Hepatocyte (in vitro differentiated cells): ENCODE measurements around the gene SIX6. TPM values are rescaled to one million over a fixed set of nuclear protein-coding genes. Genes with fewer than 3 reads are reported as not detected.

Source experiments
- DNase-seq: peaks from one replicate; pipeline ENCODE4 v3.0.0-alpha.2; 2016; ENCODE audit warnings: low spot score
- H2AFZ ChIP-seq: fragments of 200-600 bp; sonication (generic); 2 replicates; pipeline ENCODE4 v1.6.0; 2016; ENCODE audit warnings: antibody characterized with exemption, mild to moderate bottlenecking
- H3K27ac ChIP-seq: fragments of 200-600 bp; sonication (generic); 2 replicates; pipeline ENCODE4 v1.5.1; 2016; ENCODE audit warnings: mild to moderate bottlenecking
- H3K27me3 ChIP-seq: fragments of 200-600 bp; sonication (generic); 2 replicates; pipeline ENCODE4 v1.6.1; 2016
- H3K36me3 ChIP-seq: fragments of 200-600 bp; sonication (generic); replicated peaks from 2 replicates; pipeline ENCODE4 v1.5.1; 2016; ENCODE audit warnings: low read depth; ENCODE audit not compliant: insufficient read depth
- H3K4me1 ChIP-seq: fragments of 200-600 bp; sonication (generic); 2 replicates; pipeline ENCODE4 v1.5.1; 2016; ENCODE audit warnings: mild to moderate bottlenecking, moderate library complexity; ENCODE audit not compliant: insufficient read depth
- H3K4me2 ChIP-seq: fragments of 200-600 bp; sonication (generic); 2 replicates; pipeline ENCODE4 v1.6.0; 2016
- H3K4me3 ChIP-seq: fragments of 200-600 bp; sonication (generic); 2 replicates; pipeline ENCODE4 v1.5.1; 2016; ENCODE audit warnings: mild to moderate bottlenecking
- H3K79me2 ChIP-seq: fragments of 200-600 bp; sonication (generic); 2 replicates; pipeline ENCODE4 v1.6.0; 2017; ENCODE audit warnings: mild to moderate bottlenecking
- H3K9me2 ChIP-seq: fragments of 200-600 bp; sonication (generic); replicated peaks from 2 replicates; pipeline ENCODE4 v1.6.0; 2017; ENCODE audit warnings: mild to moderate bottlenecking; ENCODE audit not compliant: insufficient read depth
- H3K9me3 ChIP-seq: fragments of 200-600 bp; sonication (generic); 2 replicates; pipeline ENCODE4 v1.5.1; 2016; ENCODE audit warnings: low read depth, mild to moderate bottlenecking
- H4K20me1 ChIP-seq: fragments of 200-600 bp; sonication (generic); 2 replicates; pipeline ENCODE4 v1.6.0; 2016; ENCODE audit warnings: mild to moderate bottlenecking; ENCODE audit not compliant: insufficient read depth, poor library complexity, severe bottlenecking
- EZH2 ChIP-seq: fragments of 200-600 bp; sonication (generic); IDR thresholded peaks from 2 replicates; pipeline ENCODE4 v1.6.1; 2016; ENCODE audit warnings: antibody characterized with exemption, mild to moderate bottlenecking, borderline replicate concordance
- EZH2phosphoT487 ChIP-seq: fragments of 200-600 bp; sonication (generic); IDR thresholded peaks from one replicate; pipeline ENCODE4 v1.6.1; 2018; ENCODE audit warnings: antibody characterized with exemption, mild to moderate bottlenecking, low read depth, moderate library complexity; ENCODE audit not compliant: unreplicated experiment, severe bottlenecking
- WGBS: methylation state at CpG from one replicate; pipeline ENCODE4 v1.1.6; 2016; ENCODE audit warnings: low lambda C conversion rate; ENCODE audit errors: missing lambda C conversion rate; 5-methylcytosine and 5-hydroxymethylcytosine counted together
- polyA plus RNA-seq: library from polyadenylated mRNA; unstranded; fragments of >200 nt; fragmentation: Nextera tagmentation; extraction: Ambion mirVana; gene quantifications from 2 replicates; pipeline ENCODE4 v1.2.1, GENCODE V29; 2016
- total RNA-seq: library from RNA; depleted of rRNA; stranded (reverse); fragments of >200 nt; gene quantifications from 2 replicates; pipeline ENCODE4 v1.2.3, GENCODE V29; 2014
- TF ChIP-seq, protein P1 (sequence below): fragments of 200-600 bp; sonication (generic); IDR thresholded peaks from 2 replicates; pipeline ENCODE4 v1.5.1; 2016; ENCODE audit warnings: antibody characterized with exemption, mild to moderate bottlenecking; ENCODE audit not compliant: poor library complexity

The SIX6 gene
- total and polyA plus RNA-seq, 2 experiments from 2014 or later = not detected

DNA sequence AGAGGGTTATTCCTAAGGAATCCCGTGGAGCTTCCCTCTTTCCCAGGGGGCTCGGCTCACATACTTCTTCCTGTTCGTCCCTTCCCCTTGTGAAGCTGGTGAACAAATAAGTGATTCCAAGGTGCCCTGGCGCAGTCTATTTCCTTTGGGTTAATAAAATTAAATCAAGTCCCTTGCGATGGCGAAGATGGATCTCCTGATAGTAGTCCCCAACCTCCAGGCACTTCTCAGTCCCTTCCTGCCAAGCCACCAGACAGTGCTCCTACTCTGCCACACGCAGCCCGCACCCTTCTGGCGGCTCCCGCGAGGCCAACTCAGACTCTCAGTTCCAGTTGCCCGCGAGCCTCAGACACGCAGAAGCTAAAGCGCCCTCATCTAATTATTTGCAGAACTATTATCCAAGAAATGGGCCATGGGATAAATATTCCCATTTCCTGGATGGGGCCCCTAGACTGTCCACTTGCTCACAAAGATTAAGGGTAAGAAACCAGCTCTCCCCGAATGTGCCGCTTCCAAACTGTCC lies 2.4 kb upstream of the SIX6 start:
- H3K36me3 ChIP-seq = no peaks in the 10 kb centered on the region
- H3K79me2 ChIP-seq = no peaks in the 10 kb centered on the region
- no peak overlapping the region for H3K27ac ChIP-seq
- H4K20me1 ChIP-seq = peaks cover 4% of the 10 kb centered on the region
- peaks cover 100% of the 10 kb centered on the region for H3K27me3 ChIP-seq
- no peak overlapping the region for H3K4me3 ChIP-seq
- no peaks in the 10 kb centered on the region for H3K4me1 ChIP-seq
- no peaks in the 10 kb centered on the region for H3K9me2 ChIP-seq
- no peak for DNase-seq
- H3K4me2 ChIP-seq = no peak overlapping the region
- TF ChIP-seq EZH2phosphoT487 = no peak
- no peak for TF ChIP-seq EZH2
- TF ChIP-seq, protein P1, sequence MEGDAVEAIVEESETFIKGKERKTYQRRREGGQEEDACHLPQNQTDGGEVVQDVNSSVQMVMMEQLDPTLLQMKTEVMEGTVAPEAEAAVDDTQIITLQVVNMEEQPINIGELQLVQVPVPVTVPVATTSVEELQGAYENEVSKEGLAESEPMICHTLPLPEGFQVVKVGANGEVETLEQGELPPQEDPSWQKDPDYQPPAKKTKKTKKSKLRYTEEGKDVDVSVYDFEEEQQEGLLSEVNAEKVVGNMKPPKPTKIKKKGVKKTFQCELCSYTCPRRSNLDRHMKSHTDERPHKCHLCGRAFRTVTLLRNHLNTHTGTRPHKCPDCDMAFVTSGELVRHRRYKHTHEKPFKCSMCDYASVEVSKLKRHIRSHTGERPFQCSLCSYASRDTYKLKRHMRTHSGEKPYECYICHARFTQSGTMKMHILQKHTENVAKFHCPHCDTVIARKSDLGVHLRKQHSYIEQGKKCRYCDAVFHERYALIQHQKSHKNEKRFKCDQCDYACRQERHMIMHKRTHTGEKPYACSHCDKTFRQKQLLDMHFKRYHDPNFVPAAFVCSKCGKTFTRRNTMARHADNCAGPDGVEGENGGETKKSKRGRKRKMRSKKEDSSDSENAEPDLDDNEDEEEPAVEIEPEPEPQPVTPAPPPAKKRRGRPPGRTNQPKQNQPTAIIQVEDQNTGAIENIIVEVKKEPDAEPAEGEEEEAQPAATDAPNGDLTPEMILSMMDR = no peak
- H3K9me3 ChIP-seq = no peaks in the 10 kb centered on the region
- peak overlapping the region; percentile 52 for H2AFZ ChIP-seq
- 4% methylated on average over 17 of the region's 17 CpGs for WGBS

DNA sequence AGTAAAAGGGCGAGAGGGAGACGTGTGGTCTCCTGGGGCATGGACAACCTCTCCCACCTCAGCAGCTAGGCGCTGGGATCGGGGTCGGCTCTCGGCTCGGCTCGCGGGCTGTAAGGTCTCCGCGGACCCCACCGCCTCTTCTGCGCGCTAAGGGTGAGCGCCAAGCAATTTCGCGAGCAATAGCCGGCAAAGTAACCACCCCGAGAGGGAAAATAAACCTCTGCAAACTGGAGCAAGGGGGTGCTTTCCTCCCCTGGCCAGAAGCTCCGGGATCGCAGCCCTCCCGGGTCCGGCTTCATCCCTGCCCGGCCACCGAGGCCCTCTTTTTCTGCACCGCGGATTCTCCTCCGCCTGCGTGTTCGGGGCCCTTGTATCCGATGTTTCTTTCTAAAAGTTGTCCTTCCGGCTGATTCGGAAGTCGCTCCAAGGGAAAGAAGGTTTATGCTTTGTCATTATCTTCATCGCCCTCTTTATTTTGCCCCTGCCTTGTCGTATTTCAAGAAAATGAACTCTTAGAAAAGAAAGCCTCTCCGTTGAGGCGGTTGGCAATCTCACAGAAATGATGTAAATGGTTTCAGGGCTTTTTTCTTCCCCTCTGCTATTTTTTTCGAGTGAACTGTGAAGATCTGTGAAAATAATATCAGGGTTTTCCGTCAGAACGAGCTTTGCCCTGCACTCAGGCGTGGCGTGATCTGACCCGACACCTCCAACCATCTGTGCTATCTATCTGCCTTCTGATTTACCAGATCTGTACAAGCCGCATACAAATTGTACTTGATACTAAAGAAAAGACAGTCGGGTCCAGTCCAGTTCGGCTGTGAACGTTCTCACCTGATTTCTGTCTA lies 1.7 kb upstream of the SIX6 start:
- H2AFZ ChIP-seq = peak overlapping the region; percentile 52
- H3K9me2 ChIP-seq = no peaks in the 10 kb centered on the region
- no peaks in the 10 kb centered on the region for H3K36me3 ChIP-seq
- peaks cover 4% of the 10 kb centered on the region for H4K20me1 ChIP-seq
- H3K27ac ChIP-seq = no peak overlapping the region
- H3K27me3 ChIP-seq = peaks cover 100% of the 10 kb centered on the region
- TF ChIP-seq EZH2 (peak; percentile 94), EZH2phosphoT487 (peak; percentile 96)
- TF ChIP-seq, protein P1 = no peak
- no peaks in the 10 kb centered on the region for H3K9me3 ChIP-seq
- peak overlapping the region; percentile 54 for H3K4me2 ChIP-seq
- H3K79me2 ChIP-seq = no peaks in the 10 kb centered on the region
- WGBS = 6% methylated on average over 48 of the region's 48 CpGs
- DNase-seq = no peak
- no peaks in the 10 kb centered on the region for H3K4me1 ChIP-seq
- no peak overlapping the region for H3K4me3 ChIP-seq

DNA sequence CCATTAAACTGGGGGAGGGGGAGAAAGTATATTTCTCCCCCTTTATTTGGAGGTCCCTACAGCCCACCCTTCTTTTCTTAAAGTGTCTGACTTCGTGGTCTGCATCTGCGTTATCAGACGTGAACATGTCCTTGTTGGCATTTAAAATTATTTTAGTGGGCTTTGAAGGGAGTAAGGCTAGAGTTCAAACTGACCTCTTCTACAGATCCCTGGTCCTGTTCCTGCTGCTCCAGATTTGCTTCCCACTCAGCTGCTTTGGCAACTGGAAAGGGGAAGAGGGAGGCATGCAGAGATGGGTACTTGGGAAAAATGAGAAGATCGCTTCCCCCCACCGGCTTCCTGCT lies 611 bp upstream of the SIX6 start:
- Histone ChIP-seq H3K36me3 (no peaks in the 10 kb centered on the region), H3K9me2 (no peaks in the 10 kb centered on the region), H3K27ac (no peak overlapping the region), H3K4me3 (no peak overlapping the region), H3K9me3 (no peaks in the 10 kb centered on the region), H3K4me1 (no peaks in the 10 kb centered on the region), H3K79me2 (no peaks in the 10 kb centered on the region), H3K27me3 (peaks cover 100% of the 10 kb centered on the region), H4K20me1 (peaks cover 4% of the 10 kb centered on the region), H2AFZ (no peak overlapping the region), H3K4me2 (peak overlapping the region; percentile 76)
- WGBS = 4% methylated on average over 5 of the region's 5 CpGs
- TF ChIP-seq EZH2phosphoT487 (no peak), EZH2 (no peak)
- TF ChIP-seq, protein P1 = no peak
- no peak for DNase-seq
